ENCODE results near the gene USB1.

USB1 gene

GRCh38 chr16:58034128-58034685 lies 33.0 kb downstream of the USB1 start:
- DNase-seq (ENCODE audit: low spot score): no peak

- DNase-seq (ENCODE audit: low spot score): no peak
Observed at GRCh38 chr16:58034774-58035173, 33.6 kb downstream of the USB1 start.

GRCh38 chr16:58035356-58036170 lies 34.4 kb downstream of the USB1 start:
- DNase-seq (ENCODE audit: low spot score): no peak

- no peak for DNase-seq (ENCODE audit: low spot score)
Observed at GRCh38 chr16:58036943-58037342, 35.7 kb downstream of the USB1 start.

GRCh38 chr16:58037365-58038057 lies 36.3 kb downstream of the USB1 start:
- no peak for DNase-seq (ENCODE audit: low spot score)

GRCh38 chr16:58038219-58038641 lies 37.0 kb downstream of the USB1 start:
- DNase-seq (ENCODE audit: low spot score): no peak

- no peak for DNase-seq (ENCODE audit: low spot score)
Observed at GRCh38 chr16:58039829-58040495, 38.8 kb downstream of the USB1 start.

GRCh38 chr16:58040496-58040846 lies 39.3 kb downstream of the USB1 start:
- no peak for DNase-seq (ENCODE audit: low spot score)

GRCh38 chr16:58040945-58041627 lies 39.9 kb downstream of the USB1 start:
- DNase-seq (ENCODE audit: low spot score): no peak

GRCh38 chr16:58041628-58041955 lies 40.4 kb downstream of the USB1 start:
- no peak for DNase-seq (ENCODE audit: low spot score)

GRCh38 chr16:58042001-58042885 lies 41.0 kb downstream of the USB1 start:
- DNase-seq (ENCODE audit: low spot score): no peak

GRCh38 chr16:58042886-58043515 lies 41.8 kb downstream of the USB1 start:
- no peak for DNase-seq (ENCODE audit: low spot score)

GRCh38 chr16:58043571-58044155 lies 42.5 kb downstream of the USB1 start:
- DNase-seq (ENCODE audit: low spot score): no peak

GRCh38 chr16:58044266-58045019 lies 43.2 kb downstream of the USB1 start:
- no peak for DNase-seq (ENCODE audit: low spot score)

GRCh38 chr16:58045096-58045495 lies 43.9 kb downstream of the USB1 start:
- no peak for DNase-seq (ENCODE audit: low spot score)

GRCh38 chr16:58046054-58046881 lies 45.1 kb downstream of the USB1 start:
- no peak for DNase-seq (ENCODE audit: low spot score)

GRCh38 chr16:58046936-58047335 lies 45.7 kb downstream of the USB1 start:
- DNase-seq (ENCODE audit: low spot score): no peak

- no peak for DNase-seq (ENCODE audit: low spot score)
Observed at GRCh38 chr16:58047557-58048348, 46.5 kb downstream of the USB1 start.
